H1 (cell line): ENCODE measurements around the gene STX16.

Experiments
- CBX8 ChIP-seq: fragments of 300-800, 300-1000 bp; sonication (generic); IDR thresholded peaks from 2 replicates; pipeline ENCODE4 v1.7.1; 2016; ENCODE audit warnings: low read depth, low read length, borderline replicate concordance
- CREB1 ChIP-seq: IDR thresholded peaks from 2 replicates; pipeline ENCODE4 v1.6.1; 2012; ENCODE audit warnings: inconsistent platforms
- KDM1A ChIP-seq: fragments of 200-600, 300-600 bp; sonication (generic); IDR thresholded peaks from 2 replicates; pipeline ENCODE4 v1.7.1; 2016; ENCODE audit warnings: mild to moderate bottlenecking, low read length, borderline replicate concordance
- TF ChIP-seq, protein P1 (sequence below), 3 experiments: IDR thresholded peaks; 1 replicate in 2 of 3; 2 replicates in 1 of 3; pipeline versions ENCODE4 v1.5.1 to v1.6.1; 2011; ENCODE audit warnings: low read length in 3 of 3, mild to moderate bottlenecking in 3 of 3, inconsistent platforms in 2 of 3, low read depth in 1 of 3, moderate library complexity in 1 of 3; ENCODE audit not compliant: insufficient read depth in 1 of 3; ENCODE audit errors: control extremely low read depth in 1 of 3

DNA sequence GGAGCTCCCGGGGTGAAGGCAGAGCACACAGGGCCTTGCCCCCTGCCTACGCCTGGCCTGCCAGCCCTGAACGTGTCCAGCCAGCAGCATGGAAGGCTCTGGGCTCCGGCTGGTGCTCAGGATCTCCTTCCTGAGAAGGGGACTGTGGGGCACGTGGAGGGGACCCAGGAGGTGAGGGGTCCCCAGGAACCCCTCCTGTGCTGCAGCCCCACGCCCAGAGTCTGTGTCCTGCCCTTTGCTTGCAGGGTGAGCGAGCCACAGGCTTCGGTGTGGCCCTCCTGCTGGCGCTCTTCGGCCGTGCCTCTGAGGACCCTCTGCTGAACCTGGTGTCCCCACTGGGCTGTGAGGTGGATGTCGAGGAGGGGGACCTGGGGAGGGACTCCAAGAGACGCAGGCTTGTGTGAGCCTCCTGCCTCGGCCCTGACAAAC, 63.9 kb downstream of the STX16 start:
- TF ChIP-seq CREB1 = no peak
- TF ChIP-seq, protein P1, sequence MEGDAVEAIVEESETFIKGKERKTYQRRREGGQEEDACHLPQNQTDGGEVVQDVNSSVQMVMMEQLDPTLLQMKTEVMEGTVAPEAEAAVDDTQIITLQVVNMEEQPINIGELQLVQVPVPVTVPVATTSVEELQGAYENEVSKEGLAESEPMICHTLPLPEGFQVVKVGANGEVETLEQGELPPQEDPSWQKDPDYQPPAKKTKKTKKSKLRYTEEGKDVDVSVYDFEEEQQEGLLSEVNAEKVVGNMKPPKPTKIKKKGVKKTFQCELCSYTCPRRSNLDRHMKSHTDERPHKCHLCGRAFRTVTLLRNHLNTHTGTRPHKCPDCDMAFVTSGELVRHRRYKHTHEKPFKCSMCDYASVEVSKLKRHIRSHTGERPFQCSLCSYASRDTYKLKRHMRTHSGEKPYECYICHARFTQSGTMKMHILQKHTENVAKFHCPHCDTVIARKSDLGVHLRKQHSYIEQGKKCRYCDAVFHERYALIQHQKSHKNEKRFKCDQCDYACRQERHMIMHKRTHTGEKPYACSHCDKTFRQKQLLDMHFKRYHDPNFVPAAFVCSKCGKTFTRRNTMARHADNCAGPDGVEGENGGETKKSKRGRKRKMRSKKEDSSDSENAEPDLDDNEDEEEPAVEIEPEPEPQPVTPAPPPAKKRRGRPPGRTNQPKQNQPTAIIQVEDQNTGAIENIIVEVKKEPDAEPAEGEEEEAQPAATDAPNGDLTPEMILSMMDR (IDR thresholded peaks at IDR 0.05; ENCODE audit: control extremely low read depth in 1 of 3, insufficient read depth in 1 of 3, low read depth in 1 of 3, low read length in 3 of 3) = no peak
- no peak for TF ChIP-seq KDM1A
- no peak for TF ChIP-seq CBX8
